ENCODE measurements around the gene WDR17. TPM values are rescaled to one million over a fixed set of nuclear protein-coding genes. Genes with fewer than 3 reads are reported as not detected.

WDR17 gene
- total RNA-seq, 1 experiment from 2014 or later = 4.4 TPM

DNA sequence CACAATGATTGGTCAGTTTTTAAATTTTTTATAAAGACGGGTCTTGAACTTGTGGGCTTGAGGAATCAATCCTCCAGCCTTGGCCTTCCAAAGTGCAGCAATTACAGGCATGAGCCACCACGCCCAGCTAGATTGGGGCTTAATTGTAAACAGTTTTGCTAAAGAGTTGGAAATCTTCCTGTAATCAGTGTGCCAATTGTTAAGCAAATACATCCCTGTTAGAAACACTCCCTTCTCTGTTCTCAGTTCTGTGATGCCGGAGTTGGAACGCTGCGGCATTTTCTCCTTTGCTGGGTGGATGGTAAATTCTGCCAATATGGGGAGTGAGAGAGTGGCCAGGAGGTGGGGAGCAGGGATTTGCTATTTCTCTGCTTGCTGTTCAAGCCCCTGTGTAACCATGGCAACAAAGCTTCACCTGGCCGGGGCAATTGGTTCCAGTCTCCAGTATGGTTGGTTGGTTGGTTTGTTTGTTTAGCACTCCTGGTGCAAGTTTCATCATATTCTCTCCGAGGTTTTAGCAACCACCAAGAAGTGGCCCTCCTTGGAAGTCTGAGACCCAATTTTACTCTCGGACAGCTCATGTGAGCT lies 132.8 kb downstream of the WDR17 start:
- DNase-seq (ENCODE audit: low spot score) (peak; percentile 27), ATAC-seq (peak; percentile 13)
- CTCF ChIA-PET = interaction anchor here (1.0 to 1.3 kb wide), 2 partner anchors 142 to 178 kb away, joined by 3 to 4 read pairs; no protein-coding TSS in a partner anchor
- TF ChIP-seq ETV6 (CRISPR knock-in tag; IDR thresholded peaks at IDR 0.05) = no peak
- TF ChIP-seq SMAD3 (CRISPR knock-in tag; IDR thresholded peaks at IDR 0.05; ENCODE audit: borderline replicate concordance) = no peak
- no peak for TF ChIP-seq IRF2 (CRISPR knock-in tag; IDR thresholded peaks at IDR 0.05; ENCODE audit: borderline replicate concordance, low read depth)
- no peak for TF ChIP-seq PRDM15 (CRISPR knock-in tag; IDR thresholded peaks at IDR 0.05)
- no peak for TF ChIP-seq ZNF416 (CRISPR knock-in tag; IDR thresholded peaks at IDR 0.05)
- TF ChIP-seq, protein P1, sequence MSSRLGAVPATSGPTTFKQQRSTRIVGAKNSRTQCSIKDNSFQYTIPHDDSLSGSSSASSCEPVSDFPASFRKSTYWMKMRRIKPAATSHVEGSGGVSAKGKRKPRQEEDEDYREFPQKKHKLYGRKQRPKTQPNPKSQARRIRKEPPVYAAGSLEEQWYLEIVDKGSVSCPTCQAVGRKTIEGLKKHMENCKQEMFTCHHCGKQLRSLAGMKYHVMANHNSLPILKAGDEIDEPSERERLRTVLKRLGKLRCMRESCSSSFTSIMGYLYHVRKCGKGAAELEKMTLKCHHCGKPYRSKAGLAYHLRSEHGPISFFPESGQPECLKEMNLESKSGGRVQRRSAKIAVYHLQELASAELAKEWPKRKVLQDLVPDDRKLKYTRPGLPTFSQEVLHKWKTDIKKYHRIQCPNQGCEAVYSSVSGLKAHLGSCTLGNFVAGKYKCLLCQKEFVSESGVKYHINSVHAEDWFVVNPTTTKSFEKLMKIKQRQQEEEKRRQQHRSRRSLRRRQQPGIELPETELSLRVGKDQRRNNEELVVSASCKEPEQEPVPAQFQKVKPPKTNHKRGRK (CRISPR knock-in tag; IDR thresholded peaks at IDR 0.05; ENCODE audit: borderline replicate concordance) = no peak
- Mint-ChIP-seq H3K4me1 (peaks cover 28% of the 10 kb centered on the region), H3K27ac (no peak overlapping the region), H3K9me3 (peaks cover 8% of the 10 kb centered on the region), H3K27me3 (ENCODE audit: low read depth) (no peaks in the 10 kb centered on the region; the same call in 1 of the 2 replicates), H3K4me3 (no peak overlapping the region), H3K36me3 (0 out of 2 replicates have a peak, but pooled peaks cover 2% of the 10 kb centered on the region)
- POLR2A ChIA-PET = no interaction called here

DNA sequence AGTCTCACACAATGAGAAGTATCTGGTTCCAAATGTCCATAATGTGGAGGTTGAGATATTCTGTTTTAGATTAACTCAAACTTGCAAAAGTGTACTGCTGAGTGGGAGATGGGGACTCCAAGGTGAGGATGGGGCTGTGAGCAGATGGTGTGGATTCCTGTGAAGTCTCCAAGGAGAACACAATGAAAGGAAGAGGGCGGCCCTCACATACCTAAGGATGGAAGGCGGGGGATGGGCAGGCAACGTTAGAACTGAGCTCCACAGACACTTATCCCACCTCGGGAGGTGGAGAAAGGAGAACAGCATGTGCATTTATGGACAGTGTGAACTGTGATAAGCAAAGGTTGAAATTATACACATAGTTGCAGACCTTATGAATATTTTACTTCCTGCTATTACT lies 139.7 kb downstream of the WDR17 start:
- no peak overlapping the region for H3K27ac Mint-ChIP-seq
- TF ChIP-seq ATF6 (CRISPR knock-in tag; IDR thresholded peaks at IDR 0.05) = no peak
- no peak for TF ChIP-seq ZNF317 (CRISPR knock-in tag; IDR thresholded peaks at IDR 0.05; ENCODE audit: borderline replicate concordance, low read depth)
- TF ChIP-seq, protein P2, sequence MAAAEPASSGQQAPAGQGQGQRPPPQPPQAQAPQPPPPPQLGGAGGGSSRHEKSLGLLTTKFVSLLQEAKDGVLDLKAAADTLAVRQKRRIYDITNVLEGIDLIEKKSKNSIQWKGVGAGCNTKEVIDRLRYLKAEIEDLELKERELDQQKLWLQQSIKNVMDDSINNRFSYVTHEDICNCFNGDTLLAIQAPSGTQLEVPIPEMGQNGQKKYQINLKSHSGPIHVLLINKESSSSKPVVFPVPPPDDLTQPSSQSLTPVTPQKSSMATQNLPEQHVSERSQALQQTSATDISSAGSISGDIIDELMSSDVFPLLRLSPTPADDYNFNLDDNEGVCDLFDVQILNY (CRISPR knock-in tag; IDR thresholded peaks at IDR 0.05) = no peak
- TF ChIP-seq CREB1 (CRISPR knock-in tag; IDR thresholded peaks at IDR 0.05) = no peak
- TF ChIP-seq AR (CRISPR knock-in tag; IDR thresholded peaks at IDR 0.05) = no peak
- TF ChIP-seq IRF1 (CRISPR knock-in tag; IDR thresholded peaks at IDR 0.05) = no peak
- no peak for TF ChIP-seq ZNF423 (CRISPR knock-in tag; IDR thresholded peaks at IDR 0.05)
- no peak for TF ChIP-seq ATF3 (CRISPR knock-in tag; conservative IDR thresholded peaks at IDR 0.05)
- no peak for TF ChIP-seq FOXP4 (CRISPR knock-in tag; IDR thresholded peaks at IDR 0.05)
- TF ChIP-seq ATF1 (CRISPR knock-in tag; IDR thresholded peaks at IDR 0.05) = no peak

More for the DNA sequence above, 139.7 kb downstream of the WDR17 start:
- Mint-ChIP-seq H3K4me3 (no peak overlapping the region), H3K4me1 (peaks cover 23% of the 10 kb centered on the region), H3K9me3 (peaks cover 12% of the 10 kb centered on the region), H3K27me3 (ENCODE audit: low read depth) (no peaks in the 10 kb centered on the region; the same call in 1 of the 2 replicates), H3K36me3 (0 out of 2 replicates have a peak, but pooled peaks cover 2% of the 10 kb centered on the region)
- POLR2A ChIA-PET = no interaction called here
- CTCF ChIA-PET = no interaction called here
- DNase-seq (ENCODE audit: low spot score) (peak; percentile 24), ATAC-seq (peak; percentile 72)
